Adrenal gland (tissue), 12 donors: Measurements from ENCODE around the gene C4A. TPM values are rescaled to one million over a fixed set of nuclear protein-coding genes. Genes with fewer than 3 reads are reported as not detected.
"Not testable (repeated sequence)": the region's sequence is repeated elsewhere in the genome, so short reads cannot be mapped to it uniquely, and the experiment has no call there.

Experiments
- DNase-seq, 7 donors: peaks; one replicate each; pipeline ENCODE4 v3.0.0-alpha.2; 2019 to 2020
- H3K27ac ChIP-seq, 5 donors: fragments of 200-600 bp; sonication (generic) in 4 of 5; 1 replicate in 3 of 5; 2 replicates in 2 of 5; pipeline versions ENCODE4 v1.5.1 to v1.8.0; 2016 to 2020; ENCODE audit warnings: mild to moderate bottlenecking in 1 of 5
- H3K27me3 ChIP-seq: fragments of 200-600 bp; 2 replicates; pipeline ENCODE4 v1.8.0; 2021
- H3K36me3 ChIP-seq, 2 donors: fragments of 200-600 bp; replicated peaks in 1 of 2; 1 replicate in 1 of 2; 2 replicates in 1 of 2; pipeline versions ENCODE4 v1.5.1 to v1.8.0; 2018 to 2022
- H3K4me1 ChIP-seq, 2 donors: fragments of 200-600 bp; replicated peaks in 1 of 2; 1 replicate in 1 of 2; 2 replicates in 1 of 2; pipeline versions ENCODE4 v1.5.1 to v1.8.0; 2018 to 2021
- H3K4me3 ChIP-seq, 4 donors: fragments of 200-600 bp; sonication (generic) in 3 of 4; one replicate each; pipeline ENCODE4 v1.5.1; 2016 to 2018
- H3K9me3 ChIP-seq, 3 donors: fragments of 200-600 bp; sonication (generic) in 1 of 3; replicated peaks in 1 of 3; 1 replicate in 2 of 3; 2 replicates in 1 of 3; pipeline versions ENCODE4 v1.5.1 to v1.8.0; 2016 to 2021
- POLR2A ChIP-seq, 2 donors: fragments of 450-650 bp; IDR thresholded peaks; one replicate each; pipeline ENCODE4 v1.6.1; 2017; ENCODE audit warnings: antibody characterized with exemption in 2 of 2, mild to moderate bottlenecking in 2 of 2, moderate library complexity in 1 of 2
- WGBS, 4 donors: extraction: QIAGEN DNeasy Blood & Tissue Kit in 2 of 4; methylation state at CpG; one replicate each; pipeline versions ENCODE4 v1.1.5 to v1.1.7; 2013 to 2017; 5-methylcytosine and 5-hydroxymethylcytosine counted together
- intact Hi-C, 2 donors: fragments of 100-400 bp; cut with DNase I; formaldehyde crosslinking; loops; one replicate each; pipeline versions ENCODE4 v1.14.1 to v1.15.0; 2022 to 2023
- polyA plus RNA-seq, 3 donors: library from polyadenylated mRNA; stranded (reverse); fragments of 200-250 nt in 2 of 3; fragments of 350-450 nt in 1 of 3; fragmentation: Illumina TruSeq in 1 of 3; extraction: RNeasy Lipid Tissue Mini Kit (QIAGEN cat#74804) in 1 of 3; gene quantifications; one replicate each; pipeline ENCODE4 v1.2.3, GENCODE V29; 2013 to 2014
- total RNA-seq, 9 donors: library from RNA; depleted of rRNA in 4 of 9; stranded (reverse); fragments of >200 nt in 4 of 9; fragments of 120-200 nt in 1 of 9; fragmentation: NEBNext Ultra II Directional in 1 of 9; extraction: Animal tissue kit (Norgen Biotek cat#: 25700) in 1 of 9; gene quantifications; one replicate each; pipeline versions ENCODE4 v1.1.0 to v1.2.4, GENCODE V29; 2013 to 2023
- TF ChIP-seq, protein P1 (sequence below), 6 experiments: fragments of 450-650 bp in 4 of 6; fragments of 200-600 bp in 2 of 6; sonication (generic) in 1 of 6; IDR thresholded peaks; 1 replicate in 5 of 6; 2 replicates in 1 of 6; pipeline versions ENCODE4 v1.5.1 to v1.8.0; 2016 to 2021; ENCODE audit warnings: antibody characterized with exemption in 6 of 6, mild to moderate bottlenecking in 2 of 6, moderate library complexity in 1 of 6
- donor health status: healthy with polysubstance abuse.
- donor health status: Bipolar disorder and iron deficiency.
- donor health status: DM: yes; HTN: yes; CAD: no.
- donor health status: DM: no; HTN: no; CAD: no.
- donor health status: DM: no; HTN: no; CAD: no.
- donor health status: DM: yes; HTN: yes; CAD: no.

Gene C4A
- total and polyA plus RNA-seq, 12 donors = 212 to 2,285 (median 1,142) TPM

DNA sequence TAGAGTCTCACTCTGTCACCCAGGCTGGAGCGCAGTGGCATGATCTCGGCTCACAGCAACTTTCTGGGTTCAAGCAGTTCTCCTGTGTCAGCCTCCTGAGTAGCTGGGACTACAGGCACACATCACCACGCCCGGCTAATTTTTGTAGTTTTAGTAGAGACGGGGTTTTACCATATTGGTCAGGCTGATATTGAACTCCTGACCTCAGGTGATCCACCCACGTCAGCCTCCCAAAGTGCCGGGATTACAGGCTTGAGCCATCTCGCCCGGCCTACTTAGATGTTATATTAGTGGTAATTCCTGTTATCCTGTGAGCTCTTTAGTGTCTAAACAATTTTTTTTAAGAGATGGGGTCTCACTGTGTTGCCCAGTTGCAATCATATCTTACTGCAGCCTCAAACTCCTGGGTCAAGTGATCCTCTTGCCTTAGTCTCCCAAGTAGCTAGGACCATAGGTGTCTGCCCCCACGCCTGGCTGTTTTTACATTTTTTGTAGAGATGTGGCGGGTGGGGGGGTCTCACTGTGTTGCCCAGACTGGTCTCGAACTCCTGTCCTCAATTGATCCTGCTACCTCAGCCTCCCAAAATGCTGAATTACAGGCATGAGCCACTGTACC is 3.9 kb upstream of the C4A start:
- Histone ChIP-seq H3K4me1 (peaks cover 6 to 19% of the 10 kb centered on the region in 2 donors), H3K9me3 (no peaks in the 10 kb centered on the region), H3K4me3 (no peak overlapping the region), H3K27me3 (no peaks in the 10 kb centered on the region), H3K27ac (peak overlapping the region in 2 of 5 donors; percentile 5 to 29), H3K36me3 (peaks cover 0 to 10% of the 10 kb centered on the region in 2 donors)
- WGBS, 4 donors = 94 to 96% (median 95%) methylated on average over 12 of the region's 12 CpGs
- DNase-seq = peak in 1 of 7 donors; percentile 9
- intact Hi-C loops = no loop called here
- TF ChIP-seq, protein P1, sequence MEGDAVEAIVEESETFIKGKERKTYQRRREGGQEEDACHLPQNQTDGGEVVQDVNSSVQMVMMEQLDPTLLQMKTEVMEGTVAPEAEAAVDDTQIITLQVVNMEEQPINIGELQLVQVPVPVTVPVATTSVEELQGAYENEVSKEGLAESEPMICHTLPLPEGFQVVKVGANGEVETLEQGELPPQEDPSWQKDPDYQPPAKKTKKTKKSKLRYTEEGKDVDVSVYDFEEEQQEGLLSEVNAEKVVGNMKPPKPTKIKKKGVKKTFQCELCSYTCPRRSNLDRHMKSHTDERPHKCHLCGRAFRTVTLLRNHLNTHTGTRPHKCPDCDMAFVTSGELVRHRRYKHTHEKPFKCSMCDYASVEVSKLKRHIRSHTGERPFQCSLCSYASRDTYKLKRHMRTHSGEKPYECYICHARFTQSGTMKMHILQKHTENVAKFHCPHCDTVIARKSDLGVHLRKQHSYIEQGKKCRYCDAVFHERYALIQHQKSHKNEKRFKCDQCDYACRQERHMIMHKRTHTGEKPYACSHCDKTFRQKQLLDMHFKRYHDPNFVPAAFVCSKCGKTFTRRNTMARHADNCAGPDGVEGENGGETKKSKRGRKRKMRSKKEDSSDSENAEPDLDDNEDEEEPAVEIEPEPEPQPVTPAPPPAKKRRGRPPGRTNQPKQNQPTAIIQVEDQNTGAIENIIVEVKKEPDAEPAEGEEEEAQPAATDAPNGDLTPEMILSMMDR (IDR thresholded peaks at IDR 0.05) = no peak
- no peak for TF ChIP-seq POLR2A (IDR thresholded peaks at IDR 0.05)

DNA sequence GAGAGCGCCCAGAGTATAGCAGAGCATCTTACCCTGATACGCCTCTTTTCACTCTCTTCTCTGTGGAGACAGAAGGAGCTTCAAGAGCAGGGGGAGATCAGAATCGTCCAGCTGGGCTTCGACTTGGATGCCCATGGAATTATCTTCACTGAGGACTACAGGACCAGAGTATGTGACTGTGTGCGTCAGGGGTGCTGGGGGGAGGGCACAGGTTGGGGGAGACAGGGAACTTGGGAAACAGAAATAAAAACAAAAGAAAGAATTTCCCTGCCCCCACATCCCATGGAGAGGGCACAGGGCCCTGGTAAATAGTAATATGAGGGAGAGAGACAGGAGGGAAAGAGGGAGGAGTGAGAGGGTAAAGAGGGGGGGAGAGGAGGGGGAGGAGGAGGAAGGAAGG is 3.0 kb upstream of the C4A start:
- TF ChIP-seq POLR2A (IDR thresholded peaks at IDR 0.05) = no peak
- TF ChIP-seq, protein P1 (IDR thresholded peaks at IDR 0.05) = no peak
- intact Hi-C loops = no loop called here
- H3K27ac ChIP-seq = peak overlapping the region in 1 of 5 donors; percentile 69
- H3K9me3 ChIP-seq = no peaks in the 10 kb centered on the region
- no peaks in the 10 kb centered on the region for H3K27me3 ChIP-seq
- DNase-seq = peak in 1 of 7 donors; percentile 13
- WGBS, 4 donors = 86 to 99% (median 95%) methylated on average over 5 of the region's 5 CpGs
- peaks cover 0 to 10% of the 10 kb centered on the region in 2 donors for H3K4me1 ChIP-seq
- no peak overlapping the region for H3K4me3 ChIP-seq
- H3K36me3 ChIP-seq = peaks cover 0 to 10% of the 10 kb centered on the region in 2 donors

DNA sequence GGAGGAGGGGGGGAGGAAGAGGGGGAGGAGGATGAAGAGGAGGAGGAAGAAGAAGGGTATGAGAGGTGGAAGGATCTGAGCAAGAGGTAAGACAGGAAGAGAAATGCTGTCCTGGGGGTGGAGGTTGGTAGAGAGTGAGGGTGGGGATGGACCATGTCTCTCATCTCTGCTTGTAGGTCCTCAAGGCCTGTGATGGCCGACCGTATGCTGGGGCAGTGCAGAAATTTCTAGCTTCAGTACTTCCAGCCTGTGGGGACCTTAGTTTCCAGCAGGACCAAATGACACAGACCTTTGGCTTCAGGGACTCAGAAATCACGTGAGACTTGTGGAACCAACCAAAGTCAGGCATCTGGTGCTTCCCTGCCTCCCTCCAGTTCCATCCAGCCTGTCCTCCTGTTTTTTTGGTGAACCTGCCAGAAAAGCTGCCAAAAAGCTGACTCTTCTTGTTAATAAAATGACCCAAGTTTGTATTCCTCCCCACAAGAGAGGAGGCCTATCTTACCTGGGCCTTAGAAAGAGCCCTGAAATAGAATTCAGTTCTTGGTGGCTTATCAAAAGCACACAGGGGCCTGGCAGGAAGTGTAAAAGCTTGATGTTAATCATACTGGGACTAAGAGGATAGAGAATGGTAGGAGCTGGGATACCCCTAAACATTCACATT is 2.5 kb upstream of the C4A start:
- WGBS, 4 donors = 84 to 93% (median 89%) methylated on average over 3 of the region's 3 CpGs
- Histone ChIP-seq H3K4me1 (peaks cover 0 to 5% of the 10 kb centered on the region in 2 donors), H3K27ac (peak overlapping the region in 2 of 5 donors; percentile 15 to 69), H3K27me3 (no peaks in the 10 kb centered on the region), H3K9me3 (no peaks in the 10 kb centered on the region), H3K36me3 (peaks cover 0 to 10% of the 10 kb centered on the region in 2 donors), H3K4me3 (no peak overlapping the region)
- intact Hi-C loops = no loop called here
- TF ChIP-seq, protein P1 (IDR thresholded peaks at IDR 0.05) = no peak
- TF ChIP-seq POLR2A (IDR thresholded peaks at IDR 0.05) = no peak
- DNase-seq = peak in 2 of 7 donors; percentile 10 to 70

DNA sequence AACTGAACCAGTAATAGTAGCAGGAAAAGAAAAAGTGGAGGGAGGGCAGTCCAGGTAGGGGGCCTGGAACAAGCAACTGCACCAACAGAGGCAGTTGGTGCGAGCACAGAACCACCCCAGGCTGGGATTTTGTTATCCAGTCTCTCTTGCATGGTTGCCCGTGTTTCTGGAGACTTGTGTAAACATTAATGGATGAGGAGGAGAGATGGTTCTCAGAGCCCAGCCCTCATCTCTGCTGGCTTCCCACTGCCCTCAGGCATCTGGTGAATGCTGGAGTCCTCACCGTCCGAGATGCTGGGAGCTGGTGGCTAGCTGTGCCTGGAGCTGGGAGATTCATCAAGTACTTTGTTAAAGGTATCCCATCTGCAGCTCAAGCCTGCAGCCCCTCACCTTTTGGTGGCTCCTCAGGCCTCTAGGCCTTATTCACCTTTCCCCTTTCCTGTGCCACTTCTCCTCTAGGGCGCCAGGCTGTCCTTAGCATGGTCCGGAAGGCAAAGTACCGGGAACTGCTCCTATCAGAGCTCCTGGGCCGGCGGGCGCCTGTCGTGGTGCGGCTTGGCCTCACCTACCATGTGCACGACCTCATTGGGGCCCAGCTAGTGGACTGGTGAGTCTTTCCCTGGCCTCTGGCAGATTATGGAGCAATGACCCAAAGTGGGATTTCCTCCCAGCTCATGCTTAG is 1.5 kb upstream of the C4A start:
- H3K27me3 ChIP-seq, DNase-seq, H3K9me3 ChIP-seq, H3K4me3 ChIP-seq, intact Hi-C loops, H3K4me1 ChIP-seq: not testable (repeated sequence)
- 88 to 97% (median 95%) methylated on average over 4 to 13 of the region's 13 CpGs for WGBS, 4 donors
- Histone ChIP-seq H3K27ac (peak overlapping the region in 2 of 5 donors; percentile 15 to 69), H3K36me3 (peaks cover 0 to 10% of the 10 kb centered on the region in 2 donors)

DNA sequence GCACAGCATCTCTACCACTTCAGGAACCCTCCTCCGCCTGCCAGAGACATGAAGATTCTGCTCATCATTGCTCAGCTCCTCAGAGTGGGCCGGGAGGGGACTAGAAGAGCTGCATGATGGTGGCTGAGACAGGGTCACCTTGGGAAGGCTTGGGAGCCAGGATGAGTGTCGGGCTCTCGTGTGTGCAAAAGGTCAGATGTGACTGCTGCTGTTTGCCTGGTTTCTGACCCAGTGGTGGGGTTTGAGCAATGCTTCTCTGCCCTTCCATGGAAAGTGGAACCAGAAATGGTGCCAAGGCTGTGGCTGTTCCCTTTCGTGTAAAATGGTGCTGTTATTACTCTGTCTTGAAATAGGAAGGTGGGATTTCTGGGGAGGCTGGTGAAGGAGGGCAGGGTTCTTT is 859 bp upstream of the C4A start:
- DNase-seq, H3K9me3 ChIP-seq: not testable (repeated sequence)
- WGBS, 4 donors = no CpG with 5 or more reads among the region's 5 CpGs

GRCh38 chr6:31989363-31989762 is 7.5 kb downstream of the C4A start:
- H3K27ac ChIP-seq, H3K27me3 ChIP-seq, DNase-seq, H3K4me3 ChIP-seq, H3K4me1 ChIP-seq, H3K9me3 ChIP-seq, H3K36me3 ChIP-seq, intact Hi-C loops: not testable (repeated sequence)
- no CpG with 5 or more reads among the region's 10 CpGs for WGBS, 4 donors

More for the DNA sequence above, 859 bp upstream of the C4A start:
- H3K36me3 ChIP-seq = peaks cover 0 to 10% of the 10 kb centered on the region in 2 donors
- H3K4me1 ChIP-seq, H3K27me3 ChIP-seq, H3K27ac ChIP-seq, H3K4me3 ChIP-seq, intact Hi-C loops: not testable (repeated sequence)

DNA sequence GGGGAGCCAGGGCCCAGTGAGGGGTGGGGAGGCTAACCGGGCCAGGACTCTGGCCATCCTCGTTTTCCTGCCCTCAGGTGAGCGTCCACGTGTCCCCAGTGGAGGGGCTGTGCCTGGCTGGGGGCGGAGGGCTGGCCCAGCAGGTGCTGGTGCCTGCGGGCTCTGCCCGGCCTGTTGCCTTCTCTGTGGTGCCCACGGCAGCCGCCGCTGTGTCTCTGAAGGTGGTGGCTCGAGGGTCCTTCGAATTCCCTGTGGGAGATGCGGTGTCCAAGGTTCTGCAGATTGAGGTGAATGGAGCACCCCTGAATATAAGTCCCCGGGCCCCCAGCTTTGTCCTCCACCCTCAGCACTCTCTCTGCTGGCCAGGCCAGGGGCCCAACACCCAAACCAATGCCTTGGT is 12.6 kb downstream of the C4A start:
- H3K36me3 ChIP-seq, H3K4me3 ChIP-seq, intact Hi-C loops, H3K4me1 ChIP-seq, H3K27ac ChIP-seq, H3K9me3 ChIP-seq, H3K27me3 ChIP-seq: not testable (repeated sequence)
- 96 to 99% methylated on average over 7 to 9 of the region's 14 CpGs; no CpG with 5 or more reads in 2 of the 4 donors for WGBS, 4 donors
- DNase-seq = peak in 1 of 7 donors; percentile 13
